Sigmoid colon (tissue), 4 donors: ENCODE measurements around the gene AMBRA1.

ENCODE experiments used
- POLR2A ChIP-seq, 2 donors: fragments of 450-650 bp; IDR thresholded peaks; one replicate each; pipeline ENCODE4 v1.6.1; 2016; ENCODE audit warnings: antibody characterized with exemption in 2 of 2, mild to moderate bottlenecking in 2 of 2, moderate library complexity in 2 of 2
- POLR2AphosphoS5 ChIP-seq, 4 donors: sonication (generic); formaldehyde crosslinking; IDR thresholded peaks; one replicate each; pipeline ENCODE4 v1.6.1; 2017; ENCODE audit warnings: antibody characterized with exemption in 4 of 4
- TF ChIP-seq, protein P1 (sequence below), 4 experiments: fragments of 450-650 bp in 3 of 4; fragments of 200-600 bp in 1 of 4; IDR thresholded peaks; one replicate each; pipeline ENCODE4 v1.5.1; 2016 to 2019; ENCODE audit warnings: antibody characterized with exemption in 4 of 4, mild to moderate bottlenecking in 3 of 4, moderate library complexity in 2 of 4

DNA sequence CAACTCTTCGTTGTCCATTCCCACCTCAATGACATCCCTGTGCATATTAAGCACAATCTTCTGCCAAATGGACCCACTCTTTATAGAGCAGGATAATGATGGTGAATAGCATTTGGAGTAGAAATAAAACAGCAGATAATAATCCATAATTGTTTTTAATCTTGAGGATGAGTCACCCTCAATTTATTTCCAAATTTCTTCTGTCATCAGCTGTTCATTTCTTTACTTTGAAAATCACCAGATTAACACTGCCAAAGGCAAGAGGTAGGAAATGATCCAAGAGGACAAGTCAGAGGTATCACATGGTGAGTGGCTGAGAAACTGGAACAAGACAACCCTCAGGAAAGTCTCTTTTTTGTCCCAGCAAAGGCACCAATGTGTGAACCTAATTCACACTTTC, 7.3 kb upstream of the AMBRA1 start:
- TF ChIP-seq, protein P1, sequence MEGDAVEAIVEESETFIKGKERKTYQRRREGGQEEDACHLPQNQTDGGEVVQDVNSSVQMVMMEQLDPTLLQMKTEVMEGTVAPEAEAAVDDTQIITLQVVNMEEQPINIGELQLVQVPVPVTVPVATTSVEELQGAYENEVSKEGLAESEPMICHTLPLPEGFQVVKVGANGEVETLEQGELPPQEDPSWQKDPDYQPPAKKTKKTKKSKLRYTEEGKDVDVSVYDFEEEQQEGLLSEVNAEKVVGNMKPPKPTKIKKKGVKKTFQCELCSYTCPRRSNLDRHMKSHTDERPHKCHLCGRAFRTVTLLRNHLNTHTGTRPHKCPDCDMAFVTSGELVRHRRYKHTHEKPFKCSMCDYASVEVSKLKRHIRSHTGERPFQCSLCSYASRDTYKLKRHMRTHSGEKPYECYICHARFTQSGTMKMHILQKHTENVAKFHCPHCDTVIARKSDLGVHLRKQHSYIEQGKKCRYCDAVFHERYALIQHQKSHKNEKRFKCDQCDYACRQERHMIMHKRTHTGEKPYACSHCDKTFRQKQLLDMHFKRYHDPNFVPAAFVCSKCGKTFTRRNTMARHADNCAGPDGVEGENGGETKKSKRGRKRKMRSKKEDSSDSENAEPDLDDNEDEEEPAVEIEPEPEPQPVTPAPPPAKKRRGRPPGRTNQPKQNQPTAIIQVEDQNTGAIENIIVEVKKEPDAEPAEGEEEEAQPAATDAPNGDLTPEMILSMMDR (IDR thresholded peaks at IDR 0.05): no peak
- TF ChIP-seq POLR2AphosphoS5 (IDR thresholded peaks at IDR 0.05): peak in 1 of 4 donors; percentile 7
- no peak for TF ChIP-seq POLR2A (IDR thresholded peaks at IDR 0.05)
